Activated T-helper 17 cell treated with anti-CD3 and anti-CD28 coated beads, Interleukin-2, amount 50 U/mL, for 72 hours (primary cell): ENCODE results near the gene OR10J4. TPM values are rescaled to one million over a fixed set of nuclear protein-coding genes. Genes with fewer than 3 reads are reported as not detected.

ENCODE experiments used
- ATAC-seq: fragments of 150-1000 bp; cut with Tn5 transposase; replicated peaks from 2 replicates; pipeline ENCODE4 v1.10.0; 2021; ENCODE audit warnings: mild to moderate bottlenecking, moderate library complexity
- H3K27ac Mint-ChIP-seq: one replicate; pipeline ENCODE4 v1.8.0; 2022; ENCODE audit warnings: mixed read lengths
- H3K27me3 Mint-ChIP-seq: one replicate; pipeline ENCODE4 v1.8.0; 2022; ENCODE audit warnings: mixed read lengths
- H3K36me3 Mint-ChIP-seq: one replicate; pipeline ENCODE4 v1.8.0; 2022; ENCODE audit warnings: low read depth, mild to moderate bottlenecking, mixed read lengths
- H3K4me1 Mint-ChIP-seq: one replicate; pipeline ENCODE4 v1.8.0; 2022; ENCODE audit warnings: mixed read lengths
- H3K4me3 Mint-ChIP-seq: one replicate; pipeline ENCODE4 v1.8.0; 2022; ENCODE audit warnings: mild to moderate bottlenecking, mixed read lengths
- H3K9me3 Mint-ChIP-seq: one replicate; pipeline ENCODE4 v1.8.0; 2022; ENCODE audit warnings: mixed read lengths
- total RNA-seq, 2 donors: library from RNA; stranded (reverse); gene quantifications; one replicate each; pipeline ENCODE4 v1.2.3, GENCODE V29; 2022

Gene OR10J4
- total RNA-seq, 2 donors from 2014 or later, result not detected

GRCh38 chr1:159459551-159459950 lies 27.5 kb downstream of the OR10J4 start:
- Mint-ChIP-seq H3K27me3 (no peaks in the 10 kb centered on the region), H3K9me3 (peaks cover 12% of the 10 kb centered on the region), H3K4me1 (no peaks in the 10 kb centered on the region), H3K36me3 (no peaks in the 10 kb centered on the region), H3K4me3 (no peak overlapping the region), H3K27ac (no peak overlapping the region)
- no peak for ATAC-seq

GRCh38 chr1:159465191-159465603 lies 33.2 kb downstream of the OR10J4 start:
- peaks cover 12% of the 10 kb centered on the region for H3K9me3 Mint-ChIP-seq
- ATAC-seq, result no peak
- no peak overlapping the region for H3K27ac Mint-ChIP-seq
- no peaks in the 10 kb centered on the region for H3K4me1 Mint-ChIP-seq
- H3K27me3 Mint-ChIP-seq, result peaks cover 12% of the 10 kb centered on the region
- H3K36me3 Mint-ChIP-seq, result no peaks in the 10 kb centered on the region
- H3K4me3 Mint-ChIP-seq, result no peak overlapping the region

GRCh38 chr1:159468321-159468720 lies 36.3 kb downstream of the OR10J4 start:
- no peak overlapping the region for H3K4me3 Mint-ChIP-seq
- ATAC-seq, result no peak

GRCh38 chr1:159469921-159470533 lies 38.0 kb downstream of the OR10J4 start:
- Mint-ChIP-seq H3K9me3 (peaks cover 4% of the 10 kb centered on the region), H3K27me3 (peaks cover 22% of the 10 kb centered on the region), H3K36me3 (no peaks in the 10 kb centered on the region), H3K27ac (no peak overlapping the region), H3K4me1 (no peaks in the 10 kb centered on the region), H3K4me3 (no peak overlapping the region)
- no peak for ATAC-seq

More at GRCh38 chr1:159468321-159468720, 36.3 kb downstream of the OR10J4 start:
- Mint-ChIP-seq H3K27ac (no peak overlapping the region), H3K4me1 (no peaks in the 10 kb centered on the region), H3K36me3 (no peaks in the 10 kb centered on the region), H3K27me3 (peaks cover 20% of the 10 kb centered on the region), H3K9me3 (peaks cover 4% of the 10 kb centered on the region)

GRCh38 chr1:159473335-159473734 lies 41.3 kb downstream of the OR10J4 start:
- Mint-ChIP-seq H3K27me3 (peaks cover 13% of the 10 kb centered on the region), H3K27ac (no peak overlapping the region), H3K36me3 (no peaks in the 10 kb centered on the region), H3K4me1 (no peaks in the 10 kb centered on the region), H3K9me3 (peaks cover 4% of the 10 kb centered on the region), H3K4me3 (no peak overlapping the region)
- no peak for ATAC-seq

- H3K4me3 Mint-ChIP-seq, result no peak overlapping the region
- H3K36me3 Mint-ChIP-seq, result no peaks in the 10 kb centered on the region
- peaks cover 4% of the 10 kb centered on the region for H3K9me3 Mint-ChIP-seq
- peaks cover 10% of the 10 kb centered on the region for H3K27me3 Mint-ChIP-seq
- ATAC-seq, result no peak
- H3K4me1 Mint-ChIP-seq, result no peaks in the 10 kb centered on the region
- no peak overlapping the region for H3K27ac Mint-ChIP-seq
These were observed 42.9 kb downstream of the OR10J4 start for GRCh38 chr1:159474926-159475325.

Other genes starting within 250 kb of the OR10J4 start
- not detected for gene ACKR1, start 227.3 kb upstream of the OR10J4 start, total RNA-seq
- not detected for gene FCER1A, start 129.9 kb upstream of the OR10J4 start, total RNA-seq
- not detected for gene OR10J1, start 7.5 kb downstream of the OR10J4 start, total RNA-seq
- gene OR10J5, start 103.8 kb downstream of the OR10J4 start, total RNA-seq, result not detected
- not detected for gene APCS, start 155.6 kb downstream of the OR10J4 start, total RNA-seq